ENCODE data around the gene KCNJ10.

The KCNJ10 gene

DNA sequence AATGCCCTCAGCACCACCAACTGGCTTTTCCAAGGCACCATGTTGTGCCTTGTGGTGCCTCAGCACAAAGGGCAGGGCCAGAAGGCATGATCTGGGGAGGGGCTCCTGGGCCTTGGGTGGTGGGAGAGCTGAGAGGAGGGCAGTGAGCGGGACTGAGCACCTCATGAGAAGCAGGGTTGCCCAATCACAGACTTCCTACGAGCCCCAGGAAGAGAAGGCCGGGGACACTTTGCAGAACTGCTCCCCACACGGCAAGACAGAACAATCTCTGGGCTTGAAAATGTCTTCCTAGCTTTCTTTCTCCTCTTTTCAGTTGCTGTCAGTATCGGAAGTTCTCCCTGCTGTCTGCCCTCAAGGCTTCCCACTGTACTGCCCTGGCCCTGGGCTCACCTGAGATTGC is 6.8 kb downstream of the KCNJ10 start:
- Histone ChIP-seq H3K36me3 (ENCODE audit: insufficient read depth, low read length) (no peaks in the 10 kb centered on the region), H4K20me1 (ENCODE audit: insufficient read depth, low read length, poor library complexity, severe bottlenecking) (no peaks in the 10 kb centered on the region), H3K79me2 (ENCODE audit: insufficient read depth, low read length) (no peaks in the 10 kb centered on the region), H3K9me2 (replicated peaks; ENCODE audit: low read depth, low read length) (no peaks in the 10 kb centered on the region), H3F3A (ENCODE audit: low read depth) (no peaks in the 10 kb centered on the region), H3K27me3 (ENCODE audit: insufficient read depth, low read length, poor library complexity, severe bottlenecking) (no peaks in the 10 kb centered on the region), H2AFZ (ENCODE audit: low read length) (no peak overlapping the region), H3K4me2 (ENCODE audit: low read depth, low read length, poor library complexity, severe bottlenecking) (no peak overlapping the region), H3K4me1 (ENCODE audit: insufficient read depth, low read length, poor library complexity, severe bottlenecking) (no peaks in the 10 kb centered on the region), H3K9me3 (ENCODE audit: insufficient read depth, low read depth, low read length) (no peaks in the 10 kb centered on the region), H3K4me3 (ENCODE audit: low read length, poor library complexity, severe bottlenecking) (no peak overlapping the region), H3K9ac (ENCODE audit: low read depth, low read length, poor library complexity, severe bottlenecking) (no peak overlapping the region)
- TF ChIP-seq, protein P1, sequence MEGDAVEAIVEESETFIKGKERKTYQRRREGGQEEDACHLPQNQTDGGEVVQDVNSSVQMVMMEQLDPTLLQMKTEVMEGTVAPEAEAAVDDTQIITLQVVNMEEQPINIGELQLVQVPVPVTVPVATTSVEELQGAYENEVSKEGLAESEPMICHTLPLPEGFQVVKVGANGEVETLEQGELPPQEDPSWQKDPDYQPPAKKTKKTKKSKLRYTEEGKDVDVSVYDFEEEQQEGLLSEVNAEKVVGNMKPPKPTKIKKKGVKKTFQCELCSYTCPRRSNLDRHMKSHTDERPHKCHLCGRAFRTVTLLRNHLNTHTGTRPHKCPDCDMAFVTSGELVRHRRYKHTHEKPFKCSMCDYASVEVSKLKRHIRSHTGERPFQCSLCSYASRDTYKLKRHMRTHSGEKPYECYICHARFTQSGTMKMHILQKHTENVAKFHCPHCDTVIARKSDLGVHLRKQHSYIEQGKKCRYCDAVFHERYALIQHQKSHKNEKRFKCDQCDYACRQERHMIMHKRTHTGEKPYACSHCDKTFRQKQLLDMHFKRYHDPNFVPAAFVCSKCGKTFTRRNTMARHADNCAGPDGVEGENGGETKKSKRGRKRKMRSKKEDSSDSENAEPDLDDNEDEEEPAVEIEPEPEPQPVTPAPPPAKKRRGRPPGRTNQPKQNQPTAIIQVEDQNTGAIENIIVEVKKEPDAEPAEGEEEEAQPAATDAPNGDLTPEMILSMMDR (conservative IDR thresholded peaks at IDR 0.05; ENCODE audit: low read length): no peak
- no peak for TF ChIP-seq EZH2phosphoT487 (IDR thresholded peaks at IDR 0.05; ENCODE audit: borderline replicate concordance)

DNA sequence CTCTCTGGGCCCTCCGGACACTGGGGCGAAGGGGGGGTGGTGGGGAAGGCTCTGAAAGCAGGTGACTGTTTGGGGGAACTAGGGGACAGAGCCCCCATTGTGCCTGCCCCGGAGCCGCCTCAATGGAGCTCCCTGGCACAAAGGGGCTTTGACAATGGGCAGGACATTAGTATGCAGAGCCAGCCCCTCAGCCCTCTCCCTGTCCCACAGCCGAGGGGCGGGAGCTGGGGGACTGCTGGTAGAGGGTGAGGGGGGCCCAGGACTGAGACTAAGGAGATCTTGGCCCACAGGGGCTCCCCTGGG is 7.8 kb downstream of the KCNJ10 start:
- no peaks in the 10 kb centered on the region for H3K4me1 ChIP-seq (ENCODE audit: insufficient read depth, low read length, poor library complexity, severe bottlenecking)
- no peak overlapping the region for H3K4me3 ChIP-seq (ENCODE audit: low read length, poor library complexity, severe bottlenecking)
- no peaks in the 10 kb centered on the region for H3F3A ChIP-seq (ENCODE audit: low read depth)
- TF ChIP-seq, protein P1 (conservative IDR thresholded peaks at IDR 0.05; ENCODE audit: low read length): no peak
- TF ChIP-seq EZH2phosphoT487 (IDR thresholded peaks at IDR 0.05; ENCODE audit: borderline replicate concordance): no peak
- H3K36me3 ChIP-seq (ENCODE audit: insufficient read depth, low read length): no peaks in the 10 kb centered on the region
- H4K20me1 ChIP-seq (ENCODE audit: insufficient read depth, low read length, poor library complexity, severe bottlenecking): no peaks in the 10 kb centered on the region
- no peak overlapping the region for H3K9ac ChIP-seq (ENCODE audit: low read depth, low read length, poor library complexity, severe bottlenecking)
- no peaks in the 10 kb centered on the region for H3K9me2 ChIP-seq (replicated peaks; ENCODE audit: low read depth, low read length)
- no peak overlapping the region for H3K4me2 ChIP-seq (ENCODE audit: low read depth, low read length, poor library complexity, severe bottlenecking)
- no peaks in the 10 kb centered on the region for H3K79me2 ChIP-seq (ENCODE audit: insufficient read depth, low read length)
- H2AFZ ChIP-seq (ENCODE audit: low read length): no peak overlapping the region
- no peaks in the 10 kb centered on the region for H3K9me3 ChIP-seq (ENCODE audit: insufficient read depth, low read depth, low read length)
- no peaks in the 10 kb centered on the region for H3K27me3 ChIP-seq (ENCODE audit: insufficient read depth, low read length, poor library complexity, severe bottlenecking)

DNA sequence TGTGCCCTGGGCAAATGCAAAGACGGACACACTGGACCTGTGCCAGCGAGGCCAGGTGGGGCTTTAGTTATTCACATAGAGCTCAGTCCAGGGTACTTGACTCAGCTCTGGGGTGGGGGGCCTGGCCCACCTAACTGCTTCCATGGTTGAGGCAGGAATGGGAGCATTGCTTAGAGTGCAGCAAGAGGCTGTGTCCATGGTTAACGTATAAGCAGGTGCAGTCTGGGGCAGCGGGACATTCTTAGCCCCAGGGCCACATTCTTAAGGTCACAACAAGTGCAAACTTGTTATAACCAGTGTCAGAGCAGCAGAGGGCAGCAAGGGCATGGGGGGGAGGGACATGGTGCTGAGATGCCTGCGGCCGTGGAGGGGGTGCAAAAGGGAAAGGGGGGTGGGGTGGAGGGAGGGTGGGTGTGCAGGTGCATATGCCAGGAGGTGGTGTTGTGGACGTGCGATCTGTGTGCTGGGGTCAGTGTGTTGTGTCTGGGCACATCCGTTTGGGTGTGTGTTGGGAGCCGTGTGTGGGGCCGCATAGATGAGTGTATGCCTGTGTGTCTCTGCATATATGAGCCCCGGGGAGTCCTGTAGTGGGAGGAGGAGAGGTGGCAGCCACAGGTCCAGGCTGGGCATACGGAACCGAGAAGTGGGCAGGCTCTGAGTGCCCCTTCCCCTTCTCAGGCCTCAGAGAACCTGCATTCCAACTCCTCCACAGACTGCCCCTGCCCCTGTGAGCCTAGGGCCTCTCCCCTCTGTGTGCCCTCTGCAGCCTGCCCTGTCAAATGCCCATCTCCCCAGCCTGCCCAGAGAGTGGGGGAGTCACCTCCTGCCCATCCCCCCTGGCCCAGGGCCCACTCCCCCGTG is 8.4 kb downstream of the KCNJ10 start:
- Histone ChIP-seq H3K9me3 (ENCODE audit: insufficient read depth, low read depth, low read length) (no peaks in the 10 kb centered on the region), H3K4me3 (ENCODE audit: low read length, poor library complexity, severe bottlenecking) (no peak overlapping the region), H3K27me3 (ENCODE audit: insufficient read depth, low read length, poor library complexity, severe bottlenecking) (no peaks in the 10 kb centered on the region), H3K36me3 (ENCODE audit: insufficient read depth, low read length) (no peaks in the 10 kb centered on the region), H3K79me2 (ENCODE audit: insufficient read depth, low read length) (no peaks in the 10 kb centered on the region), H3K4me1 (ENCODE audit: insufficient read depth, low read length, poor library complexity, severe bottlenecking) (no peaks in the 10 kb centered on the region), H2AFZ (ENCODE audit: low read length) (no peak overlapping the region), H3K9me2 (replicated peaks; ENCODE audit: low read depth, low read length) (no peaks in the 10 kb centered on the region), H3F3A (ENCODE audit: low read depth) (no peaks in the 10 kb centered on the region), H4K20me1 (ENCODE audit: insufficient read depth, low read length, poor library complexity, severe bottlenecking) (no peaks in the 10 kb centered on the region), H3K9ac (ENCODE audit: low read depth, low read length, poor library complexity, severe bottlenecking) (no peak overlapping the region), H3K4me2 (ENCODE audit: low read depth, low read length, poor library complexity, severe bottlenecking) (no peak overlapping the region)
- TF ChIP-seq, protein P1 (conservative IDR thresholded peaks at IDR 0.05; ENCODE audit: low read length): no peak
- no peak for TF ChIP-seq EZH2phosphoT487 (IDR thresholded peaks at IDR 0.05; ENCODE audit: borderline replicate concordance)
